ENCODE results near the gene CNNM3.

CNNM3 gene

GRCh38 chr2:96816127-96816835 is at the start of gene CNNM3:
Gene CNNM3, plus strand, starts transcription at chr2:96816268. Its CDS starts 10 bp downstream, at chr2:96816278.
- Histone ChIP-seq H3K4me1 (ENCODE audit: insufficient read depth, poor library complexity, severe bottlenecking) (no peaks in the 10 kb centered on the region), H3K9me3 (ENCODE audit: severe bottlenecking) (no peaks in the 10 kb centered on the region), H3K4me3 (ENCODE audit: severe bottlenecking) (peak within 1 kb of the TSS; percentile 69), H3K27me3 (ENCODE audit: insufficient read depth, poor library complexity, severe bottlenecking) (no peaks in the 10 kb centered on the region), H3K27ac (ENCODE audit: poor library complexity, severe bottlenecking) (peak within 1 kb of the TSS; percentile 42), H3K36me3 (ENCODE audit: low read depth) (no peaks in the 10 kb centered on the region)
- peak; percentile 42 for TF ChIP-seq CTCF (IDR thresholded peaks at IDR 0.05; ENCODE audit: poor library complexity, severe bottlenecking)
- ATAC-seq (ENCODE audit: low read depth) (peak; percentile 96), DNase-seq (ENCODE audit: low spot score) (peak; percentile 95)

- Histone ChIP-seq H3K4me3 (ENCODE audit: severe bottlenecking) (no peak overlapping the region), H3K9me3 (ENCODE audit: severe bottlenecking) (no peaks in the 10 kb centered on the region), H3K36me3 (ENCODE audit: low read depth) (no peaks in the 10 kb centered on the region), H3K27ac (ENCODE audit: poor library complexity, severe bottlenecking) (no peak overlapping the region), H3K27me3 (ENCODE audit: insufficient read depth, poor library complexity, severe bottlenecking) (no peaks in the 10 kb centered on the region), H3K4me1 (ENCODE audit: insufficient read depth, poor library complexity, severe bottlenecking) (peaks cover 14% of the 10 kb centered on the region)
- ATAC-seq (ENCODE audit: low read depth) (no peak), DNase-seq (ENCODE audit: low spot score) (no peak)
- no peak for TF ChIP-seq CTCF (IDR thresholded peaks at IDR 0.05; ENCODE audit: poor library complexity, severe bottlenecking)
Measured at GRCh38 chr2:96767135-96767871, 48.8 kb upstream of the CNNM3 start.

GRCh38 chr2:96768083-96768561 is 47.9 kb upstream of the CNNM3 start:
- Histone ChIP-seq H3K4me1 (ENCODE audit: insufficient read depth, poor library complexity, severe bottlenecking) (peaks cover 14% of the 10 kb centered on the region), H3K27ac (ENCODE audit: poor library complexity, severe bottlenecking) (no peak overlapping the region), H3K36me3 (ENCODE audit: low read depth) (no peaks in the 10 kb centered on the region), H3K9me3 (ENCODE audit: severe bottlenecking) (no peaks in the 10 kb centered on the region), H3K4me3 (ENCODE audit: severe bottlenecking) (no peak overlapping the region), H3K27me3 (ENCODE audit: insufficient read depth, poor library complexity, severe bottlenecking) (no peaks in the 10 kb centered on the region)
- no peak for DNase-seq (ENCODE audit: low spot score)
- no peak for TF ChIP-seq CTCF (IDR thresholded peaks at IDR 0.05; ENCODE audit: poor library complexity, severe bottlenecking)
- no peak for ATAC-seq (ENCODE audit: low read depth)

- H3K27me3 ChIP-seq (ENCODE audit: insufficient read depth, poor library complexity, severe bottlenecking), result no peaks in the 10 kb centered on the region
- no peaks in the 10 kb centered on the region for H3K36me3 ChIP-seq (ENCODE audit: low read depth)
- no peak for DNase-seq (ENCODE audit: low spot score)
- no peak for ATAC-seq (ENCODE audit: low read depth)
- H3K4me3 ChIP-seq (ENCODE audit: severe bottlenecking), result no peak overlapping the region
- H3K9me3 ChIP-seq (ENCODE audit: severe bottlenecking), result no peaks in the 10 kb centered on the region
- H3K27ac ChIP-seq (ENCODE audit: poor library complexity, severe bottlenecking), result no peak overlapping the region
- H3K4me1 ChIP-seq (ENCODE audit: insufficient read depth, poor library complexity, severe bottlenecking), result peaks cover 7% of the 10 kb centered on the region
- TF ChIP-seq CTCF (IDR thresholded peaks at IDR 0.05; ENCODE audit: poor library complexity, severe bottlenecking), result no peak
Measured at GRCh38 chr2:96769814-96770213, 46.3 kb upstream of the CNNM3 start.
